ENCODE measurements around the gene UTP14A. TPM values are rescaled to one million over a fixed set of nuclear protein-coding genes. Genes with fewer than 3 reads are reported as not detected.

Gene UTP14A
- polyA plus RNA-seq, 1 donor: 24.1 TPM

- DNase-seq: no peak
Observed at GRCh38 chrX:129953881-129954280, 47.9 kb downstream of the UTP14A start.

DNA sequence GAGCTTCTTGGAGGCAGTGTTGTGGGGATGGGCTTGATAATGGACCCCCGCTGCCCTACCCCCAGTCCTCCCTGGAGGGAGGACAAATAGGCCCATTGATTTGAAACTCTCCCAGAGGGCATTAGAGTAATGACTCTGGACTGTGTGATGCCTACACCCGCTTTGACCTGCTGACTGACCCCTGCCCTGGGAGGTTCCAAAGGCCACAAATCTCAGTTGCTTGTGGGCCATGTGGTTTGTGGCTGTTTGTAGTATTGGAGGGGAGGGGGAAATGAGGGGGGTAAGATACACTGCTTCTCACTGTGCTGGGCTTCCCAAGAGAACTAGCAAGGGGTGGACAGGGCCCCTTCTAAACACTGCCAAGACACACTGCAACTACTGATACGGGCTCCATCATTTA, 48.8 kb downstream of the UTP14A start:
- no peak for DNase-seq

GRCh38 chrX:129955682-129956081, 49.7 kb downstream of the UTP14A start:
- DNase-seq: no peak

GRCh38 chrX:129956145-129956544, 50.2 kb downstream of the UTP14A start:
- DNase-seq: no peak

- no peak for DNase-seq
Observed at GRCh38 chrX:129956765-129957164, 50.8 kb downstream of the UTP14A start.

- peak; percentile 76 for DNase-seq
Observed at GRCh38 chrX:129957241-129958082, 51.5 kb downstream of the UTP14A start.

DNA sequence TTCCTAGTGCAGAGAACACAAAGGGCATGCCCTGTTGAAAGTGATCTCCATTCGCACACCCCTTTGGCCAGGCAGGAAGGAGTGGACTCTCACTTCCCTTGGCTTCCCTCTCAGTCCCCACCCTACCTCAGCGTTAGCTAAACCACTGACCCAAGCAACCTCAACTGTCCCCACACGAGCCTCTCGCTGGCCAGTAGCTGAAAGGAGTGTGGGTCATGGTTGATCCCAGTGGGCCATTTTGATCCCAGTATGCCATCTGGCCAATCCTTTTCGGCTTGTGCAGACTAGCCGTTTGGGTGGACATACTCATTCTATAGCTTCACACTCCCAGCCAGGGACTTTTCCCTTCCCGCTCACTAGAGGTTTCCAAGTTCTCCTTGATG, 52.1 kb downstream of the UTP14A start:
- no peak for DNase-seq

GRCh38 chrX:129958814-129959492, 53.0 kb downstream of the UTP14A start:
- no peak for DNase-seq

- no peak for DNase-seq
Observed at GRCh38 chrX:129959493-129959832, 53.5 kb downstream of the UTP14A start.

DNA sequence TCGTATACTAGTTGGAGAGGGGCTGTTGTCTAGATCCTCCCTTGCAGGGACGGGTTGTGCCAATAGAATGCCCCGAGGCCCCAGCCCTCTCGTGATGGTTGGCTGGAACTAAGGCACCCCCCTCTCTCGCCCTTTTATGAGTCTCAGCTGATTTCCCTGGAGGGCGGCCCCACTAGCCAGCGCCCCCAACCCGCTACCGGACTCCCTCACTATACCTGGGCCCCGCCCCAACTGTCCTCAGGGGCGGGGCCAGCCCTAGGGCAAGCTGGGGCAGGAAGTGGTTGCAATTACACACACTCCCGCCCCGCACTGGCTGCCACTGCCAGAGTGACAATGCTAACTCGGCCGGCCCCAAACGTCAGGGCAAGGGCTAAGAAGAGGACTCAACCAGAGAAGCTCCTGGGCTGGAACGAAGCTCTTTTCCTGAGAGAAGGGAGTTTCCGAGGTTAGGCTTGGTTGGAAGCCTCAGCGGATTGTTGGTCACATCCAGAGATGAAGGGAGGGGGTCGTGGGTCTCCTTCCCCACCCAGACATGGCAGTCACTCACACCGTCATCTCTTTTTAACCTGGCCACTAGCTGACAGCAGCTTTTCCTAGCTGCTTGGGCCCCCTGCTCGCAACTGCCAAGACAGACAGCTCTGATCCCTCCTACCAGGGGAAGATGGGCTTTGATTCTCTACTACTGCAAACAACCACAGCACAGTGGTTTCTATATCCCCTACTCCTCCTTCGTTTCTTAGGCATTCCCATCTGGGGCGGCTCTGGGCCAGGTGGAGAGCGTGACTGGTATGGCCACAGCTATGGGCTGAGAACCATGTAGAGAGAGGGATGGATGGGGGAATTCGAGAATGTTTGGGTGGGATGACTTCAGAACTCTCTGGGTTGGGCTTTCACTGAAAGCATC, 55.5 kb downstream of the UTP14A start:
- DNase-seq: no peak

- DNase-seq: no peak
Observed at GRCh38 chrX:129963729-129964128, 57.8 kb downstream of the UTP14A start.

- no peak for DNase-seq
Observed at GRCh38 chrX:129965166-129965565, 59.2 kb downstream of the UTP14A start.

DNA sequence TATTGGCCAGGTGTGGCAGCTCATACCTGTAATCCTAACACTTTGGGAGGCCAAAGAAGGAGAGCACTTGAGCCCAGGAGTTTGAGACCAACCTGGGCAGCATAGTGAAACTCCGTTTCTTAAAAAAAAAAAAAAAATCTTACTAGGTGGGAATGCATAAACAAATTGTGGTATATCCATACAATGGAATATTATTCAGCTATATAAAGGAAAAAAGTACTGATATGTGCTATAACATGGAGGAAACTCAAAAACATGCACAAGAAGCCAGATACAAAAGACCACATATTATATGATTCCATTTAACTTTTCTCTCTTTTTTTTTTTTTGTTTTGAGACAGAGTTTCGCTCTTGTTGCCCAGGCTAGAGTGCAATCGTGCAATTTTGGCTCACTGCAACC, 63.0 kb downstream of the UTP14A start:
- no peak for DNase-seq

DNA sequence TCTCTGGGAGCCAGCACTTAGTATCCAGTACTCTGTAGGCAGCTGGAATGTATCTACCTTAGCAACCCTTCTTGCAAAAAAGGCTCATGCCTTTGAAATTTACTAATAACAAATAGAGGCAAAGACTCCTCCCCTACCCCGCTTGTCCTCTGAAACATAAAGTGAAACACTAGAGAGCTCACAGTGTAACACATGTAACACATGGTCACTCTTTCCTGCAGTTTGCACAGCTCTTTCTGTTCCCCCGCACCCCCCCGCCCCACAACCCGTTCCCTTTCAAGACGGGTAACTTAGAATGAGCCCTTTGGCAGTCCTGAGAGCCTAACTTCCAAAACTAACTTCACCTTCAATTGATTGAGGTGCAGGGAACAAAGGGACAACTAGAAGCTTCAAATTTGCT, 70.5 kb downstream of the UTP14A start:
- no peak for DNase-seq

Other genes with a start within 250 kb of the UTP14A start
- 3.9 TPM for gene XPNPEP2, start 167.2 kb upstream of the UTP14A start, polyA plus RNA-seq (ENCODE audit: insufficient read length)
- gene SASH3, start 126.2 kb upstream of the UTP14A start, polyA plus RNA-seq (ENCODE audit: insufficient read length): 3.1 TPM
- gene ZDHHC9, start 62.3 kb upstream of the UTP14A start, polyA plus RNA-seq (ENCODE audit: insufficient read length): 33.6 TPM
- 21.0 TPM for gene BCORL1, start 76.5 kb downstream of the UTP14A start, polyA plus RNA-seq (ENCODE audit: insufficient read length)
- 9.2 TPM for gene ELF4, start 204.3 kb downstream of the UTP14A start, polyA plus RNA-seq (ENCODE audit: insufficient read length)